Adrenal gland (tissue), 12 donors: ENCODE measurements around the gene CDC14B. TPM values are rescaled to one million over a fixed set of nuclear protein-coding genes. Genes with fewer than 3 reads are reported as not detected.

ENCODE experiments used
- DNase-seq, 7 donors: peaks; one replicate each; pipeline ENCODE4 v3.0.0-alpha.2; 2019 to 2020
- H3K27ac ChIP-seq, 5 donors: fragments of 200-600 bp; sonication (generic) in 4 of 5; 1 replicate in 3 of 5; 2 replicates in 2 of 5; pipeline versions ENCODE4 v1.5.1 to v1.8.0; 2016 to 2020; ENCODE audit warnings: mild to moderate bottlenecking in 1 of 5
- H3K27me3 ChIP-seq: fragments of 200-600 bp; 2 replicates; pipeline ENCODE4 v1.8.0; 2021
- H3K36me3 ChIP-seq, 2 donors: fragments of 200-600 bp; replicated peaks in 1 of 2; 1 replicate in 1 of 2; 2 replicates in 1 of 2; pipeline versions ENCODE4 v1.5.1 to v1.8.0; 2018 to 2022
- H3K4me1 ChIP-seq, 2 donors: fragments of 200-600 bp; replicated peaks in 1 of 2; 1 replicate in 1 of 2; 2 replicates in 1 of 2; pipeline versions ENCODE4 v1.5.1 to v1.8.0; 2018 to 2021
- H3K4me3 ChIP-seq, 4 donors: fragments of 200-600 bp; sonication (generic) in 3 of 4; one replicate each; pipeline ENCODE4 v1.5.1; 2016 to 2018
- H3K9me3 ChIP-seq, 3 donors: fragments of 200-600 bp; sonication (generic) in 1 of 3; replicated peaks in 1 of 3; 1 replicate in 2 of 3; 2 replicates in 1 of 3; pipeline versions ENCODE4 v1.5.1 to v1.8.0; 2016 to 2021
- CTCF ChIP-seq, 6 experiments: fragments of 450-650 bp in 4 of 6; fragments of 200-600 bp in 2 of 6; sonication (generic) in 1 of 6; IDR thresholded peaks; 1 replicate in 5 of 6; 2 replicates in 1 of 6; pipeline versions ENCODE4 v1.5.1 to v1.8.0; 2016 to 2021; ENCODE audit warnings: antibody characterized with exemption in 6 of 6, mild to moderate bottlenecking in 2 of 6, moderate library complexity in 1 of 6
- POLR2A ChIP-seq, 2 donors: fragments of 450-650 bp; IDR thresholded peaks; one replicate each; pipeline ENCODE4 v1.6.1; 2017; ENCODE audit warnings: antibody characterized with exemption in 2 of 2, mild to moderate bottlenecking in 2 of 2, moderate library complexity in 1 of 2
- WGBS, 4 donors: extraction: QIAGEN DNeasy Blood & Tissue Kit in 2 of 4; methylation state at CpG; one replicate each; pipeline versions ENCODE4 v1.1.5 to v1.1.7; 2013 to 2017; 5-methylcytosine and 5-hydroxymethylcytosine counted together
- intact Hi-C, 2 donors: fragments of 100-400 bp; cut with DNase I; formaldehyde crosslinking; loops; one replicate each; pipeline versions ENCODE4 v1.14.1 to v1.15.0; 2022 to 2023
- polyA plus RNA-seq, 3 donors: library from polyadenylated mRNA; stranded (reverse); fragments of 200-250 nt in 2 of 3; fragments of 350-450 nt in 1 of 3; fragmentation: Illumina TruSeq in 1 of 3; extraction: RNeasy Lipid Tissue Mini Kit (QIAGEN cat#74804) in 1 of 3; gene quantifications; one replicate each; pipeline ENCODE4 v1.2.3, GENCODE V29; 2013 to 2014
- total RNA-seq, 9 donors: library from RNA; depleted of rRNA in 4 of 9; stranded (reverse); fragments of >200 nt in 4 of 9; fragments of 120-200 nt in 1 of 9; fragmentation: NEBNext Ultra II Directional in 1 of 9; extraction: Animal tissue kit (Norgen Biotek cat#: 25700) in 1 of 9; gene quantifications; one replicate each; pipeline versions ENCODE4 v1.1.0 to v1.2.4, GENCODE V29; 2013 to 2023
- donor health status: healthy with polysubstance abuse.
- donor health status: Bipolar disorder and iron deficiency.
- donor health status: DM: yes; HTN: yes; CAD: no.
- donor health status: DM: no; HTN: no; CAD: no.
- donor health status: DM: no; HTN: no; CAD: no.
- donor health status: DM: yes; HTN: yes; CAD: no.

Gene CDC14B
- total and polyA plus RNA-seq, 12 donors = 2.1 to 19.1 (median 10.2) TPM

- H3K4me1 ChIP-seq = peaks cover 5 to 16% of the 10 kb centered on the region in 2 donors
- peaks cover 0 to 2% of the 10 kb centered on the region in 2 donors for H3K36me3 ChIP-seq
- DNase-seq = no peak
- H3K27me3 ChIP-seq = no peaks in the 10 kb centered on the region
- TF ChIP-seq POLR2A (IDR thresholded peaks at IDR 0.05) = no peak
- no peak for TF ChIP-seq CTCF (IDR thresholded peaks at IDR 0.05)
- H3K9me3 ChIP-seq = no peaks in the 10 kb centered on the region
- intact Hi-C loops = no loop called here
- no peak overlapping the region for H3K4me3 ChIP-seq
- no peak overlapping the region for H3K27ac ChIP-seq
- 83 to 94% (median 90%) methylated on average over 10 to 11 of the region's 11 CpGs for WGBS, 4 donors
Measured at GRCh38 chr9:96495341-96495740, 124.3 kb downstream of the CDC14B start.

- H3K36me3 ChIP-seq = peaks cover 0 to 10% of the 10 kb centered on the region in 2 donors
- intact Hi-C loops = no loop called here
- no peak for TF ChIP-seq CTCF (IDR thresholded peaks at IDR 0.05)
- no peak for TF ChIP-seq POLR2A (IDR thresholded peaks at IDR 0.05)
- 85 to 94% (median 91%) methylated on average over 5 to 8 of the region's 8 CpGs for WGBS, 4 donors
- no peaks in the 10 kb centered on the region for H3K9me3 ChIP-seq
- peaks cover 5 to 16% of the 10 kb centered on the region in 2 donors for H3K4me1 ChIP-seq
- no peak for DNase-seq
- no peaks in the 10 kb centered on the region for H3K27me3 ChIP-seq
- H3K4me3 ChIP-seq = no peak overlapping the region
- no peak overlapping the region for H3K27ac ChIP-seq
Measured at GRCh38 chr9:96494215-96494800, 125.3 kb downstream of the CDC14B start.

- intact Hi-C loops = no loop called here
- TF ChIP-seq CTCF (IDR thresholded peaks at IDR 0.05) (no peak), POLR2A (IDR thresholded peaks at IDR 0.05) (no peak)
- DNase-seq = no peak
- no peaks in the 10 kb centered on the region for H3K27me3 ChIP-seq
- WGBS, 4 donors = 79 to 92% (median 86%) methylated on average over 13 of the region's 13 CpGs
- no peak overlapping the region for H3K27ac ChIP-seq
- H3K9me3 ChIP-seq = no peaks in the 10 kb centered on the region
- H3K36me3 ChIP-seq = peaks cover 0 to 10% of the 10 kb centered on the region in 2 donors
- peaks cover 5 to 16% of the 10 kb centered on the region in 2 donors for H3K4me1 ChIP-seq
- no peak overlapping the region for H3K4me3 ChIP-seq
Measured at GRCh38 chr9:96493757-96494156, 125.9 kb downstream of the CDC14B start.

GRCh38 chr9:96492993-96493531, 126.6 kb downstream of the CDC14B start:
- TF ChIP-seq CTCF (IDR thresholded peaks at IDR 0.05) = no peak
- TF ChIP-seq POLR2A (IDR thresholded peaks at IDR 0.05) = no peak
- intact Hi-C loops = no loop called here
- Histone ChIP-seq H3K4me3 (no peak overlapping the region), H3K36me3 (peaks cover 0 to 10% of the 10 kb centered on the region in 2 donors), H3K4me1 (peaks cover 5 to 16% of the 10 kb centered on the region in 2 donors), H3K9me3 (no peaks in the 10 kb centered on the region), H3K27ac (peak overlapping the region in 1 of 5 donors; percentile 68), H3K27me3 (no peaks in the 10 kb centered on the region)
- DNase-seq = no peak
- 78 to 92% (median 88%) methylated on average over 6 to 12 of the region's 12 CpGs for WGBS, 4 donors
